HepG2 (cell line): ENCODE data around the gene SPIN1. TPM values are rescaled to one million over a fixed set of nuclear protein-coding genes. Genes with fewer than 3 reads are reported as not detected.

ENCODE experiments used
- DNMT1 ChIP-seq: sonication (generic); formaldehyde crosslinking; IDR thresholded peaks from 2 replicates; pipeline ENCODE4 v1.5.1; 2020; ENCODE audit warnings: mild to moderate bottlenecking, missing genetic modification reagents
- DPF2 ChIP-seq: sonication (generic); formaldehyde crosslinking; IDR thresholded peaks from 2 replicates; pipeline ENCODE4 v1.4.0; 2020; ENCODE audit warnings: mild to moderate bottlenecking, low read depth, missing genetic modification reagents, borderline replicate concordance
- E2F5 ChIP-seq: sonication (generic); formaldehyde crosslinking; conservative IDR thresholded peaks from 2 replicates; pipeline ENCODE4 v1.4.0; 2020; ENCODE audit warnings: missing genetic modification reagents
- KDM2A ChIP-seq: sonication (generic); formaldehyde crosslinking; IDR thresholded peaks from 2 replicates; pipeline ENCODE4 v1.4.0; 2020; ENCODE audit warnings: low read depth, missing genetic modification reagents, borderline replicate concordance
- MED8 ChIP-seq: sonication (generic); formaldehyde crosslinking; IDR thresholded peaks from 2 replicates; pipeline ENCODE4 v1.8.1; 2023; ENCODE audit warnings: mild to moderate bottlenecking, missing genetic modification reagents; ENCODE audit not compliant: insufficient replicate concordance
- MIXL1 ChIP-seq: IDR thresholded peaks from 2 replicates; pipeline ENCODE4 v1.6.1; 2016
- PAXIP1 ChIP-seq: sonication (generic); formaldehyde crosslinking; conservative IDR thresholded peaks from 2 replicates; pipeline ENCODE4 v1.4.0; 2020; ENCODE audit warnings: mild to moderate bottlenecking, missing genetic modification reagents, moderate library complexity
- POLR2A ChIP-seq, 2 experiments: IDR thresholded peaks; 2 replicates each; pipeline ENCODE4 v1.6.1; 2011; ENCODE audit warnings: low read depth in 2 of 2, low read length in 2 of 2, mild to moderate bottlenecking in 1 of 2, moderate library complexity in 1 of 2; ENCODE audit not compliant: insufficient read depth in 1 of 2
- PPARG ChIP-seq: conservative IDR thresholded peaks from 2 replicates; pipeline ENCODE4 v1.6.1; 2016; ENCODE audit warnings: missing biosample characterization, missing genetic modification reagents
- REL ChIP-seq: sonication (generic); formaldehyde crosslinking; conservative IDR thresholded peaks from 2 replicates; pipeline ENCODE4 v1.8.0; 2022; ENCODE audit warnings: mild to moderate bottlenecking, missing genetic modification reagents, moderate library complexity
- SOX5 ChIP-seq: IDR thresholded peaks from 2 replicates; pipeline ENCODE4 v1.6.1; 2016; ENCODE audit warnings: borderline replicate concordance
- TP53 ChIP-seq: sonication (generic); formaldehyde crosslinking; conservative IDR thresholded peaks from 2 replicates; pipeline ENCODE4 v1.4.0; 2020; ENCODE audit warnings: missing genetic modification reagents
- ZGPAT ChIP-seq: IDR thresholded peaks from 2 replicates; pipeline ENCODE4 v1.6.1; 2016; ENCODE audit warnings: mild to moderate bottlenecking
- ZNF263 ChIP-seq: sonication (generic); formaldehyde crosslinking; IDR thresholded peaks from 2 replicates; pipeline ENCODE4 v1.4.0; 2020; ENCODE audit warnings: missing genetic modification reagents
- ZNF292 ChIP-seq: sonication (generic); formaldehyde crosslinking; IDR thresholded peaks from 2 replicates; pipeline ENCODE4 v1.8.1; 2022; ENCODE audit warnings: mild to moderate bottlenecking, low read depth, missing genetic modification reagents, borderline replicate concordance
- ZNF484 ChIP-seq: sonication (generic); formaldehyde crosslinking; IDR thresholded peaks from 2 replicates; pipeline ENCODE4 v1.5.1; 2020; ENCODE audit warnings: mild to moderate bottlenecking, low read depth, missing genetic modification reagents, borderline replicate concordance
- ZNF609 ChIP-seq: sonication (generic); formaldehyde crosslinking; IDR thresholded peaks from 2 replicates; pipeline ENCODE4 v1.4.0; 2020; ENCODE audit warnings: mild to moderate bottlenecking, missing genetic modification reagents, borderline replicate concordance
- ZNF841 ChIP-seq: sonication (generic); formaldehyde crosslinking; IDR thresholded peaks from 2 replicates; pipeline ENCODE4 v1.8.1; 2023; ENCODE audit warnings: missing genetic modification reagents, borderline replicate concordance
- polyA plus RNA-seq, 8 experiments: library from polyadenylated mRNA; depleted of rRNA in 3 of 8; stranded (reverse) in 7 of 8; unstranded in 1 of 8; fragments of >200 nt; fragmentation: Illumina TruSeq in 4 of 8; extraction: Trizol in 4 of 8; gene quantifications; 2 replicates each; pipeline versions ENCODE4 v1.2.1 to v1.2.3, GENCODE V29; 2011 to 2016; ENCODE audit warnings: low read depth in 4 of 8, missing spikeins in 1 of 8, mixed read lengths in 1 of 8; ENCODE audit not compliant: insufficient read depth in 1 of 8
- total RNA-seq, 5 experiments: library from RNA; depleted of rRNA; stranded (reverse); fragments of >200 nt; fragmentation: Illumina TruSeq; extraction: Trizol; gene quantifications; 2 replicates each; pipeline ENCODE4 v1.2.3, GENCODE V29; 2016; ENCODE audit warnings: low read depth in 1 of 5

Gene SPIN1
- total and polyA plus RNA-seq, 2 of the 13 experiments (the other 11 are each of a cell fraction or from before 2014, with no cell fraction given) = 20.0 to 24.3 TPM

GRCh38 chr9:88437210-88438146 lies 49.2 kb downstream of the SPIN1 start (continued):
- TF ChIP-seq TP53 (CRISPR knock-in tag) = no peak
- TF ChIP-seq PPARG (CRISPR knock-in tag) = no peak
- peak; percentile 50; the same call in 1 of the 2 replicates for TF ChIP-seq SOX5 (CRISPR knock-in tag)
- no peak for TF ChIP-seq REL (CRISPR knock-in tag)
- TF ChIP-seq DPF2 (CRISPR knock-in tag) = no peak
- no peak for TF ChIP-seq ZNF292 (CRISPR knock-in tag)
- TF ChIP-seq ZNF841 (CRISPR knock-in tag) = no peak
- TF ChIP-seq MIXL1 (CRISPR knock-in tag) = 0 out of 2 replicates have a peak, but pooled peaks have one; percentile 35
- peak; percentile 73; the same call in 1 of the 2 replicates for TF ChIP-seq PAXIP1 (CRISPR knock-in tag)
- TF ChIP-seq ZNF484 (CRISPR knock-in tag) = no peak
- TF ChIP-seq ZNF609 = no peak
- TF ChIP-seq POLR2A (IDR thresholded peaks at IDR 0.05; ENCODE audit: insufficient read depth in 1 of 2, low read depth in 2 of 2, low read length in 2 of 2) = no peak
- peak; percentile 41; the same call in 1 of the 2 replicates for TF ChIP-seq ZGPAT (CRISPR knock-in tag)
- no peak for TF ChIP-seq MED8 (CRISPR knock-in tag)
- no peak for TF ChIP-seq DNMT1 (CRISPR knock-in tag)
- TF ChIP-seq KDM2A (CRISPR knock-in tag) = no peak
- peak; percentile 53; the same call in 1 of the 2 replicates for TF ChIP-seq ZNF263
- no peak for TF ChIP-seq E2F5 (CRISPR knock-in tag)
